GM18951 (cell line): ENCODE measurements around the gene WDR35.
A peak's percentile ranks its signal among the peaks of the same experiment; 100 is the strongest.

Experiments used
- POLR2A ChIP-seq: IDR thresholded peaks from 4 replicates; pipeline ENCODE4 v1.6.1; 2011; ENCODE audit warnings: mild to moderate bottlenecking; ENCODE audit not compliant: insufficient read length, insufficient read depth; ENCODE audit errors: extremely low read depth
- in situ Hi-C: fragments of 300-500 bp; cut with MboI; formaldehyde crosslinking; loops from one replicate; pipeline ENCODE4 v1.12.0; 2022; ENCODE audit warnings: low sequenced_read_pairs, mixed read lengths, inconsistent platforms; ENCODE audit not compliant: unreplicated experiment

The WDR35 gene

DNA sequence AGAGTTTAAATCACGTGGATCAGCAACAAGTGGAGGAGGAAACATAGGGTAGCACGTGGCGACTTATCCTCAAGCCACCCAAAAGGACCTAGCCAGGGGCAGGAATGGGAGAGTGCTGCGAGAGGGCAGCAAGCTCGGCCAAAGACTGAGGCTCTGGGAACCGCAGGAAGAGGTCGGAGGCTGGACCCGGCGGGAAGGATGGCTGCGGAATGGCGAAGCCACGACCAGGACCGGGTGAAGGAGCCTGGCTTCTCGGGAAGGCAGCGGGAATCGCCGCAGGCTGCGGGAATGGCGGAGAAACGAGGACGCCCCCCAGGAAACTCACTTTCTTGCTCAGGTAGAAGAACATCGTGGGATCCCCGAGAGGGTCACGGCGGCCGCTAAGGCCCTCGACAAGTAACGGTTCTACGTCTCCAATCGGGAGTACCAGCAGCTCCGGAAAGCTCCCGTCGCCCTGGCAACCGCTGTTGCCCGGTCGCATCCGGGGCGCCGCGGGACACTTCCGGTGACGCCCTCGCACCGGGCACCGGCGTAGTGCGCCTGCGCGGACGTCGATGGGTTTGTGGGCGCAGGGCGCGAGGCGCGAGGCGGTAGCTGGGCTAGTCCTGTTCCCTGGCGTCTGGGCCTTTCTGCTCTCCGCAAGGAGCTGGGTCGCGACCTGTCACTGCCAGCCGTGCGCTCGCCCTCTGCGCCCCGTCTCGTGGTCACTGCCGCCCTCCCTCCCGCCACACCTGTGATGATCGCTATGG is at the start of gene WDR35:
TSS of gene WDR35 (minus strand) at position 439 of the 749 bp plus-strand sequence. CDS start at position 349, 90 bp downstream.
- in situ Hi-C loops = no loop called here
- TF ChIP-seq POLR2A = peak; percentile 85

DNA sequence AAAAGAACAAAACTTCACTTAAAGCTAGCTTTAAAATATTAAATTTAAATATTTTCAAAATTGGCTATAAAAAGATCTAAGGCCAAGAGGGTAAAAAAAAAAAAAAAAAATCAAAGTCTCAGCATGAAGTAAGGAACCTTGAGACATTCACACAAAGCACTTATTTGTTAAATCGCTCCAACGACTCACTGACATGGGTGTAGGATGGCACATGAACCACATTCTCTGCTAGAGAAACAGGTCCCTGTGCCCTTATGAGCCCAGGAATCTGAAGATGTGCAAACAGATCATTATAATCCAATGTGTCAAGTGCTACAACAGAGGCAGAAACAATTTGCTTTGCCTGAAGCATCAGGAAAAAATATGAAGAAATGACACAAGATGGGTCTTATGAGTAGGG is 47.8 kb upstream of the WDR35 start:
- TF ChIP-seq POLR2A = no peak
- in situ Hi-C loops = no loop called here

DNA sequence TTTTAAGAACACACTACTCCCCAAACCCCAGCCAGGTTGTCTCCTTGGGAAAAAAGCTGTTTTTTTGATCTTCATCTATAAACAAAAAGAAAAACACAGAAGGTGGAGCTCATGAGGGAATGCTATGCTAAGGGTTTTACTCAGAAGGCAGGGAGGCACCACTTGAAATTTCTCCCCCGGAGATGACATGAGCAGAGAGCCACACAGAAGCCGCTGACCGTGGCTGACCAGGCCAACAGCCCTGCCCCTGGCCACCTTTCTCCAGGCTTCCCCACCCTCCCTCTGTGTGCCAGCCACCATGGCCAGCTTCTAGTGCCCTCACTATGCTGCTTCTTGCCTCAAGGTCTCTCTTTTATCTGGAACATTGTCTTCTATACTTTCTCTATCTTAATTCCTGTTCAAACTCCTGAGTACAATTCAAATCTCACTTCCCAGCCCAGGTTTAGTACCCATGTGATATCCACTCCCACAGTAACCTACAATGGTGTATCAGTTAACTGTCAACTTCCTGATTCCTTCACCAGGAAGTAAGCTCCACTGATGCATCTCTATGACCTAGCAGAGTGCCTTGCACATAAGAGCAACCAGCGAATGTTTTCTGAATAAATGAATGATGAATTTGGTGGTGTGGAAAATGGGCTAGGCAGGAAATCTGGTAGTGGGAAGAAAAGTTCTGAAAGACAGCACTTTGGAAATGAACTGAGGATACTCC is 46.2 kb upstream of the WDR35 start:
- in situ Hi-C loops = no loop called here
- TF ChIP-seq POLR2A = no peak

DNA sequence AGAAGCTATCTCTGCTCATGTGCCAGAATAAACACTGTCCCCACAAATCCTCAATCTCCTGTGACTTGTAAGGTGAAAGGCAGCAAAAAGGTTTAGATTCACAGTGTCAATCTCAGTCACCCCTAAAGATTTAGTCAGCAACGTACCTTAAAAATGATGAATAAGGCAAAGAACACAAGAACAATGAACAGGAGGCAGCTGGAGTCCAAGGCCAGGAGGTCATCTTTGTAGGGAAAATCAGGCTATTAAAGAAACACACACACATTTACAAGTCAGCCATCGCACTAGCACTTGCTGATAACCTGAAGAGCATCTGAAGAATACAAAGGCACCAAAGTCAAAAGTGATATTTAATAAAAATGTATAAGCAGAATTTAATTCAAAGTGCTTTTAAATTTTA is 44.9 kb upstream of the WDR35 start:
- in situ Hi-C loops = no loop called here

DNA sequence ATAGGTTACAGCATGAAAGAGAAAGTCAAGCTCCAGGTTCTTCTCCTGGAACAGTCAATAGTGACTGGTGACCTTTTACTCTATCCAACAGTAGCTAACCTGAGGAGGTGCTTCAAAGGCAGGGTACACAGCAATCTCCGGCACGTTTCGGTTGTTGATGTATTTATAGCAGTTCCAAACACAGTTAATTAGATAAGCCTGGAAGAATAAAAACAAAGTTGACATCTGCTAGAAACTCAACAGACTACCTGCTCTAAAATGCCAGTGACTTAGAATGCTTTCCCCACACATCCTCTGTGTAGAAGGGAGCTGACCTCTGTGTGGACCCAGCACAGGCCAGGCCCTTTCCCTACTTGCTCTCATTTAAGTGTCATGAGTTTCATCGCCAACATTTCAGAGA is 44.3 kb upstream of the WDR35 start:
- in situ Hi-C loops = no loop called here
- TF ChIP-seq POLR2A = no peak

More for the DNA sequence above, 44.9 kb upstream of the WDR35 start:
- TF ChIP-seq POLR2A = no peak

DNA sequence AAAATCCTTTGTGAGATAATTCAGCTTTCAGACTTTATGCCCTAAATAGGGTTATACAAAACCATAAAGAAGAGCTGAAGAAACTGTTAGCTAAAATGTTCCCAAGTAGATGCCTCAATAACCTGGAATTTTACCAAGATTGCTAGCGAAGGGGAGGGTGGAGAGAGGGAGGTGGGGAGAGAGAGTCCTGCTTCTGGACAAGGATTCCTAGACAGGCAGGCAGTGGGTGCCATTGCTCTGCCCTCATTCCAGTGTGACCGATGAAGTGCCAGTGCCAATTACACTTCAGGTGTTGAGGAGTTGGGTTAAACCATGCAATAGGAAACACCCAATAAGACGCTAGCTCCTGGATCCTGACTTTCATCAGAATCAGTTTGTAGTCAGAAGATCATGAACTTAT is 43.4 kb upstream of the WDR35 start:
- no peak for TF ChIP-seq POLR2A
- in situ Hi-C loops = no loop called here

DNA sequence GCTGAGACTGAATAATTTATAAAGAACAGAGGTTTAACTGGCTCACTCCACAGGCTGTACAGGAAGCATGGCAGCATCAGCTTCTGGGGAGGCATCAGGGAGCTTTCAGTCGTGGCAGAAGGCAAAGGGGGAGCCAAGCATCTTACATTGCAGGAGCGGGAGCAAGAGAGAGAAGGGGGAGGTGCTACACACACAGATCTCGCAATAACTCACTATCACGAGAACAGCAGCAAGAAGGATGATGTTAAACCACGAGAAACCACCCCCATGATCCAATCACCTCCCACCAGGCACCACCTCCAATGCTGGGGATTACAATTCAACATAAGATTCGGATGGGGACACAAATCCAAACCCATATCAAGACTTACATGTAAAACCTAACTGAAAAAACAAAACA is 40.3 kb upstream of the WDR35 start:
- TF ChIP-seq POLR2A = no peak
- in situ Hi-C loops = no loop called here

DNA sequence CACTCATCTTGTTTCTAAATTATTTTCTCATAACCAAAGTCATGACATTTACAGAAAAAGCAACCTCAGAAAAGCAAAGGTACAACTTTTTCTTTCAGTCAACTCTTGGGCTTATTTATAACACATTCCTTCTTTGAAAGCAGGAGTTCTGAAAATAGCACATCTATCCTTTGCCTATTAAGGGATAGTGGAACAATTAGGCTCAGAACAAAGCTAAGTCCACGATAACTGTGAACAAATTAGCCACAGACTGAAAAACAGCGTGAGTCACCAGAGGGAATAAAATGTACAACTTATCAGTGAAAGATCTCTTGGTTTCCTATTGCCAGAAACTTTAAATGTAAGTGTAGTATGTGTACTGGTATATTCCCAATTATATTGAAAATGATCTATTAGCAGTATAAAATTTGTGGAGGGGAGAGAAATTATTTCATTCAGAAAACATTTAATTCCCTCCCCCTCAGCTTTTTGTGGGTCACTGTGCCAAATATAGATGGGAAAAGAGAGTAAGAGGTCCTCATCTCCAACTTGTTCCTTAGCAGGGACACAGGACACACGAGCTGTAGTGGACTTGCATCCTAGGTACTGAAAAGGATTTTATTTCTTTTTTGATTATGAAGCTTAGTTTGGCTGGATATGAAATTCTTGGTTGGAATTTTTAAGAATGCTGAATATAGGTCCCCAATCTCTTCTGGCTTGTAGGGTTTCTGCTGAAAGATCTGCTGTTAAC is 38.0 kb upstream of the WDR35 start:
- no peak for TF ChIP-seq POLR2A
- in situ Hi-C loops = no loop called here

DNA sequence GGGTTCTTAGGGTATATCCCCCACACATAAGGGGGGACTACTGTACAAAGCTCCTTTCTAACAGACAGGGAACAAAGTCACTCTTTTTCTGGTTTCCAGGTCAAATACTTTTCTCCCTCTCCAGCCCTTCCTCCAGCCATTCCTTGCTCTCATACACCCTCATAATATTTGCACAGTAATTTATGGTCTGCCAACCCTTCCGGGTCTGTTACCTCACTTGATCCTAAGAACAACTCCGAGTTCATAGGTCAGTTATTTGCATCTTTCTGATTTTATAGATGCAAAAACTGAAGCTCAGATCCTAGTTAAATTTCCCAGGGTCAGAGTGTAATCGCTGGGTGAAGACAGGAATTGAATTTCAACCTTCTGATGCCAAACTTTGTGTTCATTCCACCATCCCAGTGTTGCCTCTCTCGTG is 37.4 kb upstream of the WDR35 start:
- in situ Hi-C loops = no loop called here
- no peak for TF ChIP-seq POLR2A

DNA sequence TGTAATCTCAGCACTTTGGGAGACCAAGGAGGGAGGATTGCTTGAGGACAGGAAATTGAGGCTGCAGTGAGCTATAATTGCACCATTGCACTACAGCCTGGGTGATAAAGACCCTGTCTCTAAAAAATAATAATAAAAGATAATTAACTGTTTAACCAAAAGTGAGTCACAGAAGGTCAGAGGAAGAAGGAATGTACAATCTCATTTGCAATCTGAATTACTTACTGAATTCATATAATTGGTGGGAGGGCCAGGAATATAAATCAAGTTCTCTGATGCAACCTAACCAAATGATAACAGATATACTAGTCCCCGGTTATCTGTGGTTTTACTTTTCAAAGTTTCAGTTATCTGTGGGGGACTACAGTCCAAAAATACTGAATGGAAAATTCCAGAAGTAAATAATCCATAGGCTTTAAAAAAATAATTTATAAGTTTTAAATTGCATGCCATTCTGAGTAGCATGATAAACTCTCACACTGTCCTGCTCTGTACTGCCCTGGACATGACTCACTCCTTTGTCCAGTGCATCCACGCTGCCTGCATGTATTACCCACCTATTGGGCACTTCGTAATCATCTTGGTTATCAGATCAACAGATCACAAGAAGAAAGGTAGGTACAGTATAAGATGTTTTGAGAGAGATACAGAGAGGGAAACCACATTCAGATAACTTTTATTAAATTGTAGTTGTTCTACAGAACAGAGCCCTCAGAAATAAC is 35.3 kb upstream of the WDR35 start:
- in situ Hi-C loops = no loop called here
- TF ChIP-seq POLR2A = no peak

DNA sequence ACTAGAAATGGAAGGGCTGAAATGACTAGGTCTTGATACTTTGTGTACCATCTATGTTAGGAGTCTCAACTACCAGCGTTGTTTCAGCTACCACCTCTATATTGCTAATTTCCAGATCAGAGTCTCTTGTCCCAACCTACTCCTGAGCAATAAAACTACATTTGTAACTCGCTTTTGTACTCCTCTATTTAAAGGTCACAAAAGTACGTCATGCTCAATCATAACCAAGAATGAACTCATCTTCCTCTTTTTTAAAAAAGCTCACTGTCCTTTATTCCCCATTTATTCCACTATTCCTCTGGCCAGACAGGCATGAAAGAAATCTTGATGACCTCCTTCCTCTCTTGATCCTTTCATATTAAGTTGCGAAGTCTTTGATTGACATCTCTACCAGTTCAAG is 33.8 kb upstream of the WDR35 start:
- in situ Hi-C loops = no loop called here

DNA sequence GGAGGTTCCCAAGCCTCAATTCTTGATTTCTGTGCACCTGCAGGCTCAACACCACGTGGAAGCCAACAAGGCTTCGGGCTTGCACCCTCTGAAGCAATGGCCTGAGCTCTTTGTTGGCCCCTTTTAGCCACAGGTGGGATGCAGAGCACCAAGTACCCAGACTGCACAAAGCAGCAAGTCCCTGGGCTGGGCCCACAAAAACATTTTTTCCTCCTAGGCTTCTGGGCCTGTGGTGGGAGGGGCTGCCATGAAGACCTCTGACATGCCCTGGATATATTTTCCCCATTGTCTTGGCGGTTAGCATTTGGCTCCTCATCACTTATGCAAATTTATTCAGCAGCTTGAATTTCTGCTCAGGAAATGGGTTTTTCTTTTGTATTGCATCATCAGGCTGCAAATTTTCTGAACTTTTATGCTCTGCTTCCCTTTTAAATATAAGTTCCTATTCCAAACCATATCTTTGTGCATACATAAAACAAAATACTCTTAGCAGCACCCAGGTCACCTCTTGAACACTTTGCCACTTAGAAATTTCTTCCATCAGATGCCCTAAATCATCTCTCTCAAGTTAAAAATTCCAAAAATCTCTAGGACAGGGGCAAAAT is 31.6 kb upstream of the WDR35 start:
- in situ Hi-C loops = no loop called here
- no peak for TF ChIP-seq POLR2A

More for the DNA sequence above, 33.8 kb upstream of the WDR35 start:
- no peak for TF ChIP-seq POLR2A

DNA sequence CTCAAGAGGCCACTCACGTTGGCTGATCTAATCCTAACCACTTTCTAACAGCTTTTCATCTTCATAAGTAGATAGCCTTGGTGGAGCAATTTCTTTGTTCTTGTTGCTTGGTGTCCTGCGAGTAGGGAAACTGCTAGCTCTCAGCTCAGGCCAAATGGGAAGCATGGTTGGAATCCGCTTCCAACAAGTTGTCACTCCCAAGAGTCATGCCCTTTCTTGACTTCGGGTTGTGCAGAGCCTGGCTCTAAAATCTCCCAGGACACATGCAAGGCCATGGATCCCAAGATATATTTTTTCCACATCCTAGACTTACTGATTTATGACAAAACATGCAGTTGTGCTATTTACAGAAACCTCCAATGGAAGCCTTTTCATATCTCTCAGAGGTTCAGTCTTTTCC is 29.8 kb upstream of the WDR35 start:
- in situ Hi-C loops = no loop called here

DNA sequence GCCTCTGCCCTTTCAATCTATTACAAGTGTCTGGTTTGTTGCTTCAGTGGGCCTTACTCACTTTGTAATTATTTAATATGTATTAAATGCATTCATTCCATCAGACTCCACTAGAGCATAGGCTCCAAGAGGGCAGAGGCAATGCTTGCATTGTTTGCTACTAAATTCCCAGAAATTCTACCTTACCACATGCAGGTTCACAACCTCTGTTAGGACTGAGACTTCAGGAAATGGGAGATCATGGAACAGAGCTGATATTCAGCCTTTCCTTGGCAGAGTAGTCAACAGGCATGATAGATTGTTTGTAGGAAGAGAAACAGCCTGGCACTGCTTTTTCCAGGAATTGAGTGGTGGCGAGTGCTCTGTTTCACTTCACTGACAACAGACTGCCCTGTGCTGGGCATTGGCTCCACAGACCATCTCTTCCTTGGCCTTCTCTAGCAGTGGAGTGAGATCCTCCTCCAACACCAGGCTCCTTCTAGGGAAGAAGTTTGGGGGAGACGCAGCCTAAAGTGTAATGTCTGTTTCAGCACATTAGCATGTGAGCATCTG is 28.8 kb upstream of the WDR35 start:
- no peak for TF ChIP-seq POLR2A
- in situ Hi-C loops = no loop called here

More for the DNA sequence above, 29.8 kb upstream of the WDR35 start:
- TF ChIP-seq POLR2A = no peak
